ENCODE data around the gene C19orf85. TPM values are rescaled to one million over a fixed set of nuclear protein-coding genes. Genes with fewer than 3 reads are reported as not detected.
A peak's percentile ranks its signal among the peaks of the same experiment; 100 is the strongest.

The C19orf85 gene
- polyA plus RNA-seq, 2 of the 4 experiments (the other 2 are of a cell fraction) = not detected

GRCh38 chr19:55488986-55489710 is 24.6 kb upstream of the C19orf85 start (continued):
- TF ChIP-seq RAD21 (conservative IDR thresholded peaks at IDR 0.05 in 1 of 2, IDR thresholded peaks at IDR 0.05 in 1 of 2) (no peak), KDM1A (IDR thresholded peaks at IDR 0.05; ENCODE audit: low read depth) (no peak)

DNA sequence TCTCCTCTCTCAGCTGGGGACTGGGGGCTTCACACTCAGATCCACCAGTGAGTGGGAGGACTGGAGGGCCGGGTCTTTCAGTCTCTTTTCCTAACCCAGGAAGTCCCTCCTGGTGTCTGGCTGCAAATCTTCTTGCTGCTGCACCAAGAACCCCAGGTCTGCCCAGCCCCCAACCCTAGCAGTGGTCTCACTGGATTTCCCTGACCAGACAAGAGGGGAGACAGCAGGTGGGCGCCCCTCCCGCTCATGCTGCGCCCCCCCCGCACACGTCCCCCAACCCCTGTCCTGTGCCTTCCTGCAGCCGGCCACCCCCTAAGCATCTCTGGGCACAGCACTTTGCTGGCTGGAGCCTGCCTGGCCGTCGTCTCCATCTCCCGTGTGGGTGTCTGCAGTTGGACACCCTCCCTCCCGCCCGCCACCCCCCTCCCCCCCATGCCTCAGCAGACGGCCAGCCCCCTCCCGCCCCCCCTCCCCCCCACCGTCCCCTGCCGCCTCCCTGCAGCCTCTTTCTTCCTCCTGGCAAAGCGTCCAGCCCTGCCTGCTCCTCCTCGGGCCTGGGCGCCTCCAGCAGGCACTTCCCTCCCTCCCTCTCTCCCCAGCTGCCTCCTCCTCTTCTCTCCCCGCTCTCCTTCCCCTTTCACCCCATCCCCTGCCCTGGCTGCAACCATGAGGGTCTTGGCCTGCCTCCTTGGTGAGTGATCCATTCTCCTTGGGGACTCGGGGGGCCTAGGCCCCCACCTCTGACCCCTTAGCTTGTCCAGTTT is 23.6 kb upstream of the C19orf85 start, which contains the start of gene SSC5D:
Gene SSC5D, plus strand, starts transcription at position 513 of the 764 bp plus-strand sequence. Its CDS starts 154 bp downstream, at position 667.
- Histone ChIP-seq H3K4me2 (peak within 1 kb of the TSS; percentile 97), H3K4me3 (0 out of 3 replicates have a peak within 1 kb of the TSS, but pooled peaks have one; percentile 5), H3K27ac (peak within 1 kb of the TSS; percentile 61 to 93), H3K9me3 (no peaks in the 10 kb centered on the region), H3K4me1 (peaks cover 69% of the 10 kb centered on the region)
- DNase-seq (ENCODE audit: low read depth in 1 of 2, low spot score in 1 of 2) (no peak), FAIRE-seq (no peak), ATAC-seq (no peak)
- no peak for TF ChIP-seq FOXS1 (CRISPR knock-in tag; IDR thresholded peaks at IDR 0.05)
- no peak for TF ChIP-seq ZNF302 (CRISPR knock-in tag; IDR thresholded peaks at IDR 0.05)
- no peak for TF ChIP-seq JUN (IDR thresholded peaks at IDR 0.05)
- TF ChIP-seq CHD2 (IDR thresholded peaks at IDR 0.05; ENCODE audit: low read length, partially characterized antibody) = no peak
- TF ChIP-seq, protein P1, sequence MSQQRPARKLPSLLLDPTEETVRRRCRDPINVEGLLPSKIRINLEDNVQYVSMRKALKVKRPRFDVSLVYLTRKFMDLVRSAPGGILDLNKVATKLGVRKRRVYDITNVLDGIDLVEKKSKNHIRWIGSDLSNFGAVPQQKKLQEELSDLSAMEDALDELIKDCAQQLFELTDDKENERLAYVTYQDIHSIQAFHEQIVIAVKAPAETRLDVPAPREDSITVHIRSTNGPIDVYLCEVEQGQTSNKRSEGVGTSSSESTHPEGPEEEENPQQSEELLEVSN (IDR thresholded peaks at IDR 0.05; ENCODE audit: borderline replicate concordance, low read depth) = no peak
- no peak for TF ChIP-seq CBX8 (IDR thresholded peaks at IDR 0.05)
- no peak for TF ChIP-seq SREBF2 (IDR thresholded peaks at IDR 0.05)
- TF ChIP-seq HOXA7 (CRISPR knock-in tag; IDR thresholded peaks at IDR 0.05) = no peak
- CTCF ChIA-PET = interaction anchor here (1.2 to 17.3 kb wide), 7 partner anchors 10 to 187 kb away, joined by 3 to 219 read pairs (median 14); partner anchors contain the start of gene ZNF628
- POLR2A ChIA-PET = interaction anchor here (1.0 to 4.1 kb wide), 3 partner anchors 12 to 137 kb away, joined by 3 to 53 read pairs (median 8); partner anchors contain the start of genes ZNF628, ZNF784 and ZNF865
- 28% methylated on average over 7 of the region's 21 CpGs for WGBS (ENCODE audit: missing lambda C conversion rate)

- ChIA-PET POLR2A (interaction anchor here (1.0 to 4.1 kb wide), 3 partner anchors 11 to 119 kb away, joined by 3 to 53 read pairs (median 4); partner anchors contain the start of genes ZNF628 and ZNF865), CTCF (interaction anchor here (1.0 to 17.3 kb wide), 10 partner anchors 11 to 346 kb away, joined by 3 to 219 read pairs (median 10); partner anchors contain the start of genes ZNF628 and ZNF865)
- peak; percentile 66 to 77 for DNase-seq (ENCODE audit: low read depth in 1 of 2, low spot score in 1 of 2)
- Histone ChIP-seq H3K9me3 (no peaks in the 10 kb centered on the region), H3K4me2 (peak overlapping the region; percentile 97), H3K27ac (peak overlapping the region; percentile 61 to 93), H3K4me3 (0 out of 3 replicates have a peak overlapping the region, but pooled peaks have one; percentile 5), H3K4me1 (peaks cover 61% of the 10 kb centered on the region)
- WGBS (ENCODE audit: missing lambda C conversion rate) = 33% methylated on average over 27 of the region's 27 CpGs
- peak; percentile 18 for FAIRE-seq
- TF ChIP-seq SMC3 (IDR thresholded peaks at IDR 0.05) = no peak
- 0 out of 2 replicates have a peak, but pooled peaks have one; percentile 60 for TF ChIP-seq ATOH8 (CRISPR knock-in tag; IDR thresholded peaks at IDR 0.05; ENCODE audit: low read depth)
- TF ChIP-seq FOSL2 (IDR thresholded peaks at IDR 0.05) = no peak
- peak; percentile 79 for TF ChIP-seq FOSL2 (CRISPR knock-in tag; IDR thresholded peaks at IDR 0.05)
- TF ChIP-seq GATA3 (IDR thresholded peaks at IDR 0.05; ENCODE audit: borderline replicate concordance) = peak; percentile 45; the same call in 1 of the 2 replicates
- TF ChIP-seq, protein P2, sequence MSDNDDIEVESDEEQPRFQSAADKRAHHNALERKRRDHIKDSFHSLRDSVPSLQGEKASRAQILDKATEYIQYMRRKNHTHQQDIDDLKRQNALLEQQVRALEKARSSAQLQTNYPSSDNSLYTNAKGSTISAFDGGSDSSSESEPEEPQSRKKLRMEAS (IDR thresholded peaks at IDR 0.05) = peak; percentile 75
- ATAC-seq = peak; percentile 22 to 42; a peak in 5 of 6 replicates
Measured at GRCh38 chr19:55486971-55487923, 22.7 kb upstream of the C19orf85 start.
